Heart right ventricle (tissue), 16 donors: Measurements from ENCODE around the gene LBP. TPM values are rescaled to one million over a fixed set of nuclear protein-coding genes. Genes with fewer than 3 reads are reported as not detected.

Experiments
- ATAC-seq, 8 donors: fragments of 200-7000 bp; cut with Tn5 transposase; one replicate each; pipeline ENCODE4 v1.9.1; 2020; ENCODE audit warnings: mild to moderate bottlenecking in 8 of 8, moderate library complexity in 8 of 8, moderate number of reproducible peaks in 1 of 8
- DNase-seq, 2 donors: peaks; one replicate each; pipeline ENCODE4 v3.0.0-alpha.2; 2020
- H3K27ac ChIP-seq, 10 donors: fragments of 200-600 bp; sonication (generic) in 2 of 10; one replicate each; pipeline versions ENCODE4 v1.5.0 to v1.8.0; 2020 to 2022; ENCODE audit warnings: mild to moderate bottlenecking in 3 of 10
- H3K27me3 ChIP-seq, 7 donors: fragments of 200-600 bp; one replicate each; pipeline ENCODE4 v1.8.0; 2021 to 2022; ENCODE audit warnings: mild to moderate bottlenecking in 2 of 7
- H3K36me3 ChIP-seq, 9 donors: fragments of 200-600 bp; sonication (generic) in 1 of 9; one replicate each; pipeline versions ENCODE4 v1.5.0 to v1.8.0; 2020 to 2022; ENCODE audit warnings: mild to moderate bottlenecking in 2 of 9
- H3K4me1 ChIP-seq, 9 donors: fragments of 200-600 bp; sonication (generic) in 1 of 9; one replicate each; pipeline versions ENCODE4 v1.5.0 to v1.8.0; 2020 to 2022; ENCODE audit warnings: mild to moderate bottlenecking in 4 of 9
- H3K4me3 ChIP-seq, 10 donors: fragments of 200-600 bp; sonication (generic) in 2 of 10; one replicate each; pipeline versions ENCODE4 v1.5.0 to v1.8.0; 2020 to 2022; ENCODE audit warnings: mild to moderate bottlenecking in 7 of 10, moderate library complexity in 2 of 10
- H3K9me3 ChIP-seq, 11 donors: fragments of 200-600 bp in 10 of 11; sonication (generic) in 2 of 11; one replicate each; pipeline versions ENCODE4 v1.5.0 to v1.8.0; 2013 to 2022; ENCODE audit warnings: mild to moderate bottlenecking in 2 of 11, control low read depth in 1 of 11, moderate library complexity in 1 of 11
- WGBS, 2 donors: extraction: QIAGEN DNeasy Blood & Tissue Kit; methylation state at CpG; one replicate each; pipeline ENCODE4 v1.1.7; 2013; ENCODE audit warnings: inconsistent platforms in 1 of 2; 5-methylcytosine and 5-hydroxymethylcytosine counted together
- intact Hi-C, 10 donors: fragments of 100-400 bp; cut with DNase I; formaldehyde crosslinking; loops; one replicate each; pipeline versions ENCODE4 v1.11.1 to v1.14.2; 2022
- polyA plus RNA-seq, 2 donors: library from polyadenylated mRNA; stranded (reverse); fragments of 200-250 nt; gene quantifications; one replicate each; pipeline ENCODE4 v1.2.3, GENCODE V29; 2013
- total RNA-seq, 10 donors: library from RNA; stranded (reverse); fragmentation: NEBNext Ultra II Directional in 3 of 10; extraction: Animal tissue kit (Norgen Biotek cat#: 25700) in 3 of 10; gene quantifications; one replicate each; pipeline versions ENCODE4 v1.2.1 to v1.2.4, GENCODE V29; 2021 to 2023
- TF ChIP-seq, protein P1 (sequence below), 9 donors: fragments of 200-600 bp; sonication (generic) in 2 of 9; IDR thresholded peaks; one replicate each; pipeline versions ENCODE4 v1.5.0 to v1.8.0; 2021 to 2022; ENCODE audit warnings: antibody characterized with exemption in 9 of 9, mild to moderate bottlenecking in 5 of 9, moderate library complexity in 1 of 9
- donor health status: Arrhythmogenic right ventricular cardiomyopathy.
- donor health status: ischemic (EF 13 %, LVEDD 7.1; RV severe dilation, severe dysfunction).
- donor health status: healthy with polysubstance abuse.
- donor health status: DM: no; HTN: yes; CAD: no.
- donor health status: DM: no; HTN: no; CAD: no.
- donor health status: ischemic (EF 25% LVEDD 6.9; RV normal size, moderate dysfunction).
- donor health status: ischemic (EF 25% LVEDD 5.7; RV mildly dilated, moderate dysfunction).
- donor health status: healthy.
- donor health status: DM: yes; HTN: yes; CAD: no.
- donor health status: Ischemic cardiomyopathy.
- donor health status: ischemic (EF 35%, LVEDD 5.7; RV mildly dilated, moderate dysfunction).
- donor health status: nonischemic (EF 11% LVEDD 7.7; RV severe dilation, severe dysfunction).
- donor health status: DM: yes; HTN: yes; CAD: no.
- donor health status: PGD.
- donor health status: ischemic (EF 29% LVEDD 5.4; RV normal size, mild dysfunction).
- donor health status: nonischemic (EF 23%, LVEDD 6.1; RV moderate dilation, normal function).

LBP gene
- total and polyA plus RNA-seq, 12 donors, result 0.17 to 3.5 (median 0.33) TPM; not detected in 5

DNA sequence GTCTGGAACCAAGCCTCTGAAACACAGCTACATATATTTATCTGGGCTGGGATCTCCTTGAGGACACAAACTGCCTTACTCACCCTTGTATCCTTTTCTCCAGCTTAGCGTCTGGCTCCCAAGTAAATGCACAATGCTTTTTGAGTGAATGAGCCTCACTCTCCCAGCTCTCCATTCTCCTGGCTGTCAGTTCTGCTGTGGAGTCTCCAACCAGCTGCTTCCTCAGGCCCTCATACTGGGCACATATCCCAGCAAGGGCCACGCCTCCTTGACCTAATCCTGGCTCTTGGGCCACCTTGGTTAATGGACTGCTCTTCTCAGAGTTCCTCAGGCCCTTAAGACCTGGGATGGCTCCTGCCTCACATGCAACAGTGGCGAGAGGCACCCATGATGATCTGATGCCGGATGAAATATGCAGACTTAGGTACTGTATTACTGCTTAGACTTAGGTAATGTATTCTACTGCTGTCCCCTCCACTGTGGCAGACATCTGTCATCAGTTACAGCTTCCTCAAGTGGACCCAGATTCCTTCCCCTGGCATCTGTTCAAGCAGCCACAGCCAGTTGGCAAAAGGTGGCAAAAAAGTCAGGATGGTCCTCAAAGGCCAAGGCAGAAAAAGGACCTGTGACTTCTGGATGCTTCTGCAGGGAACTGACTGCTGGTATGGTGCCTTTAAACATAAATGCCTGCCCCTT lies 72.4 kb downstream of the LBP start:
- no peaks in the 10 kb centered on the region for H3K9me3 ChIP-seq
- peak overlapping the region in 2 of 10 donors; percentile 6 to 51 for H3K27ac ChIP-seq
- ATAC-seq (peak; percentile 76 to 86 (median 83)), DNase-seq (peak; percentile 53 to 65)
- H3K4me1 ChIP-seq, result peaks cover 0 to 28% (median 13%) of the 10 kb centered on the region in 9 donors
- TF ChIP-seq, protein P1, sequence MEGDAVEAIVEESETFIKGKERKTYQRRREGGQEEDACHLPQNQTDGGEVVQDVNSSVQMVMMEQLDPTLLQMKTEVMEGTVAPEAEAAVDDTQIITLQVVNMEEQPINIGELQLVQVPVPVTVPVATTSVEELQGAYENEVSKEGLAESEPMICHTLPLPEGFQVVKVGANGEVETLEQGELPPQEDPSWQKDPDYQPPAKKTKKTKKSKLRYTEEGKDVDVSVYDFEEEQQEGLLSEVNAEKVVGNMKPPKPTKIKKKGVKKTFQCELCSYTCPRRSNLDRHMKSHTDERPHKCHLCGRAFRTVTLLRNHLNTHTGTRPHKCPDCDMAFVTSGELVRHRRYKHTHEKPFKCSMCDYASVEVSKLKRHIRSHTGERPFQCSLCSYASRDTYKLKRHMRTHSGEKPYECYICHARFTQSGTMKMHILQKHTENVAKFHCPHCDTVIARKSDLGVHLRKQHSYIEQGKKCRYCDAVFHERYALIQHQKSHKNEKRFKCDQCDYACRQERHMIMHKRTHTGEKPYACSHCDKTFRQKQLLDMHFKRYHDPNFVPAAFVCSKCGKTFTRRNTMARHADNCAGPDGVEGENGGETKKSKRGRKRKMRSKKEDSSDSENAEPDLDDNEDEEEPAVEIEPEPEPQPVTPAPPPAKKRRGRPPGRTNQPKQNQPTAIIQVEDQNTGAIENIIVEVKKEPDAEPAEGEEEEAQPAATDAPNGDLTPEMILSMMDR (IDR thresholded peaks at IDR 0.05), result no peak
- 38 to 49% methylated on average over 4 of the region's 4 CpGs for WGBS, 2 donors
- H3K36me3 ChIP-seq, result peaks cover 0 to 99% (median 33%) of the 10 kb centered on the region in 9 donors
- no peaks in the 10 kb centered on the region for H3K27me3 ChIP-seq
- intact Hi-C loops, result no loop called here
- no peak overlapping the region for H3K4me3 ChIP-seq

DNA sequence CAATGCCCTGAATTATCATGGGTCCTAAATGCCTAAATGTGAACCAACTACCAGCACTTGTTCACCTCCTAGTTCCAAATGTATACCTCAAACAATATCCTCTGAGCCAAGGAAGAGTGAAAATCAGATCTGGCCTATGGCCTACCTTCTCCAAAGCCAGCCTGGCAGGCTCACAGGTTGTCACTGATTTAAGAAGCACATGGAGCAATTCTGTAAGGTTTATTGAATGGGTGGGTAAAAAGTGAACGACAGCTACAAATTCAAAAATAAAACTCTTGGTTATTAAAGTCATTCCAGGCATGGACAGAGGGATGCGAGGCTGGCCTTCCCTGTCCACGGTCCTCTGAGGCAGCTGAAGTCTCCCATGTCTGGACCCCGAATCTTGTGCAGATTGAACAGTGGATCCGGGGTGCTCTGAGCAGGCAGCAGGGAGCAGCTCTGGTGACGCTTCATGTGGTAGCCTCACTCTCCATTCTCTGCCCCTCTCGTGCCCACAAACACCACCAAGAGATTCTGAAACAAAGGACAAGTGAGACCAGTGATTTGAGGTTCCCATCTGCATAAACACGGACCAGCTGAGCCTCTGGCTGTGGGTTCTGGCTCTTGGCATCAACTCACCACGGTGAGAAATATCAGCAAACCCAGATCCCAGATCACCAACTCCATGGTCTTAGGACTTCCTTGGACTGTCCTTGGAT lies 74.3 kb downstream of the LBP start:
- Histone ChIP-seq H3K36me3 (peaks cover 0 to 100% (median 52%) of the 10 kb centered on the region in 9 donors), H3K4me1 (peaks cover 0 to 29% (median 13%) of the 10 kb centered on the region in 9 donors), H3K27ac (peak overlapping the region in 2 of 10 donors; percentile 1 to 10), H3K9me3 (no peaks in the 10 kb centered on the region), H3K27me3 (no peaks in the 10 kb centered on the region), H3K4me3 (no peak overlapping the region)
- DNase-seq (no peak), ATAC-seq (no peak)
- intact Hi-C loops, result no loop called here
- TF ChIP-seq, protein P1 (IDR thresholded peaks at IDR 0.05), result no peak
- WGBS, 2 donors, result 92 to 93% methylated on average over 9 of the region's 9 CpGs

GRCh38 chr20:38421915-38422314 lies 75.6 kb downstream of the LBP start:
- H3K4me3 ChIP-seq, result no peak overlapping the region
- ATAC-seq (no peak), DNase-seq (no peak)
- WGBS, 2 donors, result 75 to 78% methylated on average over 10 of the region's 10 CpGs
- H3K9me3 ChIP-seq, result no peaks in the 10 kb centered on the region
- intact Hi-C loops, result no loop called here
- TF ChIP-seq, protein P1 (IDR thresholded peaks at IDR 0.05), result no peak
- peaks cover 0 to 29% (median 13%) of the 10 kb centered on the region in 9 donors for H3K4me1 ChIP-seq
- peak overlapping the region in 2 of 10 donors; percentile 10 to 32 for H3K27ac ChIP-seq
- H3K36me3 ChIP-seq, result peaks cover 0 to 99% (median 63%) of the 10 kb centered on the region in 9 donors
- H3K27me3 ChIP-seq, result no peaks in the 10 kb centered on the region

- Histone ChIP-seq H3K4me1 (peaks cover 0 to 24% (median 6%) of the 10 kb centered on the region in 9 donors), H3K27me3 (no peaks in the 10 kb centered on the region), H3K27ac (no peak overlapping the region), H3K4me3 (no peak overlapping the region), H3K9me3 (no peaks in the 10 kb centered on the region), H3K36me3 (peaks cover 0 to 100% (median 76%) of the 10 kb centered on the region in 9 donors)
- TF ChIP-seq, protein P1 (IDR thresholded peaks at IDR 0.05), result no peak
- ATAC-seq, result no peak
- WGBS, 2 donors, result 73 to 78% methylated on average over 4 of the region's 4 CpGs
- intact Hi-C loops, result no loop called here
- DNase-seq, result no peak
Observed at GRCh38 chr20:38423541-38423940, 77.3 kb downstream of the LBP start.
